ENCODE data around the gene DIO3.

DIO3 gene

GRCh38 chr14:101584055-101584859 is 23.0 kb downstream of the DIO3 start:
- DNase-seq, result no peak

GRCh38 chr14:101585211-101585610 is 23.9 kb downstream of the DIO3 start:
- no peak for DNase-seq

- DNase-seq, result no peak
Measured at GRCh38 chr14:101586531-101587430, 25.5 kb downstream of the DIO3 start.

- no peak for DNase-seq
Measured at GRCh38 chr14:101587441-101587911, 26.2 kb downstream of the DIO3 start.

GRCh38 chr14:101588286-101588975 is 27.1 kb downstream of the DIO3 start:
- DNase-seq, result no peak

- no peak for DNase-seq
Measured at GRCh38 chr14:101588990-101589389, 27.7 kb downstream of the DIO3 start.

- DNase-seq, result no peak
Measured at GRCh38 chr14:101589486-101590015, 28.3 kb downstream of the DIO3 start.

- DNase-seq, result no peak
Measured at GRCh38 chr14:101590062-101590461, 28.8 kb downstream of the DIO3 start.

GRCh38 chr14:101590616-101591015 is 29.3 kb downstream of the DIO3 start:
- DNase-seq, result no peak

- no peak for DNase-seq
Measured at GRCh38 chr14:101591121-101591520, 29.8 kb downstream of the DIO3 start.

- no peak for DNase-seq
Measured at GRCh38 chr14:101591582-101591981, 30.3 kb downstream of the DIO3 start.

GRCh38 chr14:101593411-101594238 is 32.3 kb downstream of the DIO3 start:
- no peak for DNase-seq

- DNase-seq, result no peak
Measured at GRCh38 chr14:101594511-101595148, 33.3 kb downstream of the DIO3 start.

GRCh38 chr14:101595349-101595748 is 34.1 kb downstream of the DIO3 start:
- no peak for DNase-seq

GRCh38 chr14:101595887-101596721 is 34.8 kb downstream of the DIO3 start:
- peak; percentile 33 for DNase-seq

GRCh38 chr14:101596742-101597141 is 35.4 kb downstream of the DIO3 start:
- DNase-seq, result no peak

GRCh38 chr14:101598159-101598558 is 36.9 kb downstream of the DIO3 start:
- no peak for DNase-seq

GRCh38 chr14:101598571-101599233 is 37.4 kb downstream of the DIO3 start:
- no peak for DNase-seq

GRCh38 chr14:101599234-101599885 is 38.1 kb downstream of the DIO3 start:
- DNase-seq, result no peak

All from CD4-positive, alpha-beta T cell treated with Interleukin-12 subunit alpha and Interleukin-12 subunit beta, for 1 hour (primary cell).